Naive thymus-derived CD8-positive, alpha-beta T cell (primary cell): ENCODE data around the gene PQBP1. TPM values are rescaled to one million over a fixed set of nuclear protein-coding genes. Genes with fewer than 3 reads are reported as not detected.
A peak's percentile ranks its signal among the peaks of the same experiment; 100 is the strongest.

ENCODE experiments used
- ATAC-seq, 2 donors: fragments of 150-1000 bp; cut with Tn5 transposase in 1 of 2; sonication (Bioruptor Pico), chemical (Tn5 transposase) in 1 of 2; 1 replicate in 1 of 2; 2 replicates in 1 of 2; pipeline ENCODE4 v1.10.0; 2021; ENCODE audit warnings: mild to moderate bottlenecking in 2 of 2, moderate library complexity in 2 of 2
- POLR2A ChIA-PET: fragments of 350-600 bp; sonication (Branson Sonifier 250); formaldehyde crosslinking; loops from one replicate; lab custom pipeline; 2021; ENCODE audit warnings: antibody characterized with exemption; lab: Charles Lee
- DNase-seq, 10 donors: peaks; one replicate each; pipeline versions ENCODE4 v3.0.0 to v3.0.0-alpha.2; 2020 to 2022
- H3K27ac Mint-ChIP-seq, 10 donors: one replicate each; pipeline ENCODE4 v1.8.0; 2020 to 2022; ENCODE audit warnings: mild to moderate bottlenecking in 10 of 10, mixed read lengths in 10 of 10, moderate library complexity in 4 of 10, inconsistent platforms in 1 of 10
- H3K27me3 Mint-ChIP-seq, 5 donors: one replicate each; pipeline ENCODE4 v1.8.0; 2021 to 2022; ENCODE audit warnings: mixed read lengths in 5 of 5
- H3K36me3 Mint-ChIP-seq, 3 donors: one replicate each; pipeline ENCODE4 v1.8.0; 2020 to 2022; ENCODE audit warnings: mixed read lengths in 3 of 3, mild to moderate bottlenecking in 2 of 3, inconsistent platforms in 1 of 3
- H3K4me1 Mint-ChIP-seq, 4 donors: one replicate each; pipeline ENCODE4 v1.8.0; 2021 to 2022; ENCODE audit warnings: mixed read lengths in 4 of 4
- H3K4me3 Mint-ChIP-seq, 10 donors: one replicate each; pipeline ENCODE4 v1.8.0; 2020 to 2022; ENCODE audit warnings: mild to moderate bottlenecking in 10 of 10, mixed read lengths in 10 of 10, moderate library complexity in 6 of 10, inconsistent platforms in 1 of 10
- H3K9me3 Mint-ChIP-seq, 9 donors: one replicate each; pipeline ENCODE4 v1.8.0; 2020 to 2022; ENCODE audit warnings: mixed read lengths in 9 of 9, mild to moderate bottlenecking in 3 of 9, inconsistent platforms in 1 of 9, moderate library complexity in 1 of 9
- polyA plus RNA-seq, 3 donors: library from polyadenylated mRNA; unstranded; fragments of 300-500 nt; fragmentation: Illumina TruSeq; gene quantifications; one replicate each; pipeline ENCODE4 v1.2.3, GENCODE V29; 2021
- total RNA-seq, 8 experiments: library from RNA in 2 of 8; stranded (reverse) in 2 of 8; gene quantifications; one replicate each; pipeline ENCODE4 v1.2.3 and lab custom pipeline; 2021 to 2026

Gene PQBP1
- total and polyA plus RNA-seq, 5 experiments from 2014 or later: 66.4 to 114 (median 92.7) TPM

- ATAC-seq: no peak
- H3K4me3 Mint-ChIP-seq: no peak overlapping the region
- H3K9me3 Mint-ChIP-seq: peaks cover 0 to 3% (median 0%) of the 10 kb centered on the region in 9 donors
- POLR2A ChIA-PET: interaction anchor here (1.2 to 1.3 kb wide), 3 partner anchors 12 to 166 kb away, joined by 3 to 5 read pairs (median 5); no protein-coding TSS in a partner anchor
- peaks cover 0 to 42% (median 0%) of the 10 kb centered on the region in 3 donors for H3K36me3 Mint-ChIP-seq
- no peaks in the 10 kb centered on the region for H3K27me3 Mint-ChIP-seq
- peak overlapping the region in 2 of 10 donors; percentile 15 to 19 for H3K27ac Mint-ChIP-seq
- no peak for DNase-seq
- peaks cover 0 to 15% (median 4%) of the 10 kb centered on the region in 4 donors for H3K4me1 Mint-ChIP-seq
Measured at GRCh38 chrX:48903290-48903689, 5.6 kb downstream of the PQBP1 start.

- H3K4me3 Mint-ChIP-seq: no peak overlapping the region
- H3K36me3 Mint-ChIP-seq: peaks cover 0 to 47% (median 0%) of the 10 kb centered on the region in 3 donors
- H3K27me3 Mint-ChIP-seq: no peaks in the 10 kb centered on the region
- peak overlapping the region in 2 of 10 donors; percentile 19 to 27 for H3K27ac Mint-ChIP-seq
- DNase-seq: no peak
- ATAC-seq: no peak
- H3K4me1 Mint-ChIP-seq: peaks cover 0 to 12% (median 1%) of the 10 kb centered on the region in 4 donors
- H3K9me3 Mint-ChIP-seq: no peaks in the 10 kb centered on the region
- POLR2A ChIA-PET: interaction anchor here (0.6 to 1.2 kb wide), 2 partner anchors 8 to 13 kb away, joined by 5 read pairs; no protein-coding TSS in a partner anchor
Measured at GRCh38 chrX:48904180-48904579, 6.5 kb downstream of the PQBP1 start.

- POLR2A ChIA-PET: interaction anchor here (0.6 kb wide), 1 partner anchor 8 kb away, joined by 5 read pairs; no protein-coding TSS in a partner anchor
- H3K27me3 Mint-ChIP-seq: no peaks in the 10 kb centered on the region
- DNase-seq (no peak), ATAC-seq (no peak)
- peaks cover 0 to 8% (median 1%) of the 10 kb centered on the region in 4 donors for H3K4me1 Mint-ChIP-seq
- no peak overlapping the region for H3K4me3 Mint-ChIP-seq
- H3K9me3 Mint-ChIP-seq: no peaks in the 10 kb centered on the region
- peaks cover 0 to 47% (median 0%) of the 10 kb centered on the region in 3 donors for H3K36me3 Mint-ChIP-seq
- no peak overlapping the region for H3K27ac Mint-ChIP-seq
Measured at GRCh38 chrX:48904626-48905025, 6.9 kb downstream of the PQBP1 start.

- Mint-ChIP-seq H3K27ac (no peak overlapping the region), H3K27me3 (no peaks in the 10 kb centered on the region), H3K9me3 (no peaks in the 10 kb centered on the region), H3K4me3 (no peak overlapping the region), H3K36me3 (peaks cover 0 to 47% (median 0%) of the 10 kb centered on the region in 3 donors), H3K4me1 (peaks cover 0 to 8% (median under 1%) of the 10 kb centered on the region in 4 donors)
- POLR2A ChIA-PET: no interaction called here
- no peak for DNase-seq
- no peak for ATAC-seq
Measured at GRCh38 chrX:48905090-48905790, 7.5 kb downstream of the PQBP1 start.

GRCh38 chrX:48908600-48908999 is 10.9 kb downstream of the PQBP1 start:
- H3K27me3 Mint-ChIP-seq: no peaks in the 10 kb centered on the region
- ATAC-seq (no peak), DNase-seq (no peak)
- no peak overlapping the region for H3K4me3 Mint-ChIP-seq
- POLR2A ChIA-PET: no interaction called here
- H3K4me1 Mint-ChIP-seq: peaks cover 16 to 31% (median 28%) of the 10 kb centered on the region in 4 donors
- peaks cover 0 to 37% (median 0%) of the 10 kb centered on the region in 3 donors for H3K36me3 Mint-ChIP-seq
- peak overlapping the region in 1 of 10 donors; percentile 28 for H3K27ac Mint-ChIP-seq
- H3K9me3 Mint-ChIP-seq: peaks cover 0 to 2% (median 0%) of the 10 kb centered on the region in 9 donors

- DNase-seq: no peak
- ATAC-seq: no peak
- peaks cover 0 to 43% (median 0%) of the 10 kb centered on the region in 3 donors for H3K36me3 Mint-ChIP-seq
- peak overlapping the region in 2 of 10 donors; percentile 52 to 88 for H3K27ac Mint-ChIP-seq
- peaks cover 16 to 43% (median 38%) of the 10 kb centered on the region in 4 donors for H3K4me1 Mint-ChIP-seq
- no peaks in the 10 kb centered on the region for H3K27me3 Mint-ChIP-seq
- POLR2A ChIA-PET: no interaction called here
- H3K9me3 Mint-ChIP-seq: peaks cover 0 to 2% (median 0%) of the 10 kb centered on the region in 9 donors
- H3K4me3 Mint-ChIP-seq: peak overlapping the region in 2 of 10 donors; percentile 18 to 90
Measured at GRCh38 chrX:48909703-48910294, 12.1 kb downstream of the PQBP1 start.

- Mint-ChIP-seq H3K27me3 (no peaks in the 10 kb centered on the region), H3K36me3 (peaks cover 0 to 47% (median 0%) of the 10 kb centered on the region in 3 donors), H3K4me3 (peak overlapping the region; percentile 89 to 97 (median 94)), H3K4me1 (peaks cover 16 to 53% (median 46%) of the 10 kb centered on the region in 4 donors), H3K27ac (peak overlapping the region; percentile 88 to 98 (median 96)), H3K9me3 (peaks cover 0 to 2% (median 0%) of the 10 kb centered on the region in 9 donors)
- POLR2A ChIA-PET: interaction anchor here (1.0 to 7.1 kb wide), 12 partner anchors 8 to 263 kb away, joined by 3 to 91 read pairs (median 7); partner anchors contain the start of genes HDAC6, PQBP1 and TIMM17B
- peak in 1 of 10 donors; percentile 66 for DNase-seq
- peak; percentile 5 to 15 for ATAC-seq
Measured at GRCh38 chrX:48910926-48911411, 13.2 kb downstream of the PQBP1 start.

- Mint-ChIP-seq H3K4me3 (peak within 1 kb of the TSS; percentile 89 to 97 (median 94)), H3K27me3 (no peaks in the 10 kb centered on the region), H3K36me3 (peaks cover 0 to 54% (median 6%) of the 10 kb centered on the region in 3 donors), H3K4me1 (peaks cover 16 to 59% (median 47%) of the 10 kb centered on the region in 4 donors), H3K27ac (peak within 1 kb of the TSS; percentile 88 to 98 (median 96)), H3K9me3 (peaks cover 0 to 2% (median 0%) of the 10 kb centered on the region in 9 donors)
- peak; percentile 72 to 94 (median 90) for DNase-seq
- ATAC-seq: peak; percentile 79 to 80
- POLR2A ChIA-PET: interaction anchor here (0.6 to 7.1 kb wide), 22 partner anchors 8 to 361 kb away, joined by 3 to 91 read pairs (median 4); partner anchors contain the start of genes HDAC6, OTUD5, PQBP1 and TFE3
Measured at GRCh38 chrX:48911412-48912182, 13.9 kb downstream of the PQBP1 start, which contains the start of gene SLC35A2. SLC35A2 (minus strand) TSS chrX:48911646; CDS start chrX:48911636, 10 bp downstream.

- POLR2A ChIA-PET: interaction anchor here (0.6 to 7.1 kb wide), 6 partner anchors 11 to 45 kb away, joined by 3 to 91 read pairs (median 12); partner anchors contain the start of genes PQBP1 and TIMM17B
- peak overlapping the region; percentile 53 to 99 (median 98) for H3K4me3 Mint-ChIP-seq
- peaks cover 20 to 65% (median 48%) of the 10 kb centered on the region in 4 donors for H3K4me1 Mint-ChIP-seq
- DNase-seq (no peak), ATAC-seq (no peak)
- peaks cover 0 to 2% (median 0%) of the 10 kb centered on the region in 5 donors for H3K27me3 Mint-ChIP-seq
- peaks cover 0 to 2% (median 0%) of the 10 kb centered on the region in 9 donors for H3K9me3 Mint-ChIP-seq
- peak overlapping the region; percentile 35 to 98 (median 66) for H3K27ac Mint-ChIP-seq
- H3K36me3 Mint-ChIP-seq: peaks cover 11 to 67% (median 18%) of the 10 kb centered on the region in 3 donors
Measured at GRCh38 chrX:48913605-48914366, 16.1 kb downstream of the PQBP1 start.

GRCh38 chrX:48914593-48915493 is 17.1 kb downstream of the PQBP1 start:
- H3K9me3 Mint-ChIP-seq: peaks cover 0 to 2% (median 0%) of the 10 kb centered on the region in 9 donors
- no peak for DNase-seq
- H3K4me3 Mint-ChIP-seq: peak overlapping the region; percentile 95 to 99 (median 98)
- H3K27me3 Mint-ChIP-seq: peaks cover 0 to 2% (median 0%) of the 10 kb centered on the region in 5 donors
- no peak for ATAC-seq
- H3K4me1 Mint-ChIP-seq: peaks cover 23 to 69% (median 52%) of the 10 kb centered on the region in 4 donors
- peak overlapping the region in 8 of 10 donors; percentile 35 to 90 (median 66) for H3K27ac Mint-ChIP-seq
- POLR2A ChIA-PET: interaction anchor here (0.6 to 7.1 kb wide), 7 partner anchors 17 to 44 kb away, joined by 3 to 91 read pairs (median 4); partner anchors contain the start of genes PQBP1 and TIMM17B
- peaks cover 11 to 67% (median 18%) of the 10 kb centered on the region in 3 donors for H3K36me3 Mint-ChIP-seq
